Sciatic nerve (tissue), 2 donors: Measurements from ENCODE around the gene TMSB10. TPM values are rescaled to one million over a fixed set of nuclear protein-coding genes. Genes with fewer than 3 reads are reported as not detected.
"Not testable (repeated sequence)": the region's sequence is repeated elsewhere in the genome, so short reads cannot be mapped to it uniquely, and the experiment has no call there.

Experiments used
- ATAC-seq: fragments of 200-7000 bp; cut with Tn5 transposase; one replicate; pipeline ENCODE4 v1.9.1; 2020; ENCODE audit warnings: mild to moderate bottlenecking, moderate library complexity
- DNase-seq: peaks from one replicate; pipeline ENCODE4 v3.0.0-alpha.2; 2020; ENCODE audit warnings: low spot score
- intact Hi-C: fragments of 100-400 bp; cut with DNase I; formaldehyde crosslinking; loops from one replicate; pipeline ENCODE4 v1.14.2; 2022
- total RNA-seq: library from RNA; stranded (reverse); fragmentation: NEBNext Ultra II Directional; extraction: Animal tissue kit (Norgen Biotek cat#: 25700); gene quantifications from one replicate; pipeline ENCODE4 v1.2.1, GENCODE V29; 2021
- donor health status: DM: no; HTN: no; CAD: no.
- donor health status: DM: no; HTN: no; CAD: no.

TMSB10 gene
- 1,367 TPM for total RNA-seq

DNA sequence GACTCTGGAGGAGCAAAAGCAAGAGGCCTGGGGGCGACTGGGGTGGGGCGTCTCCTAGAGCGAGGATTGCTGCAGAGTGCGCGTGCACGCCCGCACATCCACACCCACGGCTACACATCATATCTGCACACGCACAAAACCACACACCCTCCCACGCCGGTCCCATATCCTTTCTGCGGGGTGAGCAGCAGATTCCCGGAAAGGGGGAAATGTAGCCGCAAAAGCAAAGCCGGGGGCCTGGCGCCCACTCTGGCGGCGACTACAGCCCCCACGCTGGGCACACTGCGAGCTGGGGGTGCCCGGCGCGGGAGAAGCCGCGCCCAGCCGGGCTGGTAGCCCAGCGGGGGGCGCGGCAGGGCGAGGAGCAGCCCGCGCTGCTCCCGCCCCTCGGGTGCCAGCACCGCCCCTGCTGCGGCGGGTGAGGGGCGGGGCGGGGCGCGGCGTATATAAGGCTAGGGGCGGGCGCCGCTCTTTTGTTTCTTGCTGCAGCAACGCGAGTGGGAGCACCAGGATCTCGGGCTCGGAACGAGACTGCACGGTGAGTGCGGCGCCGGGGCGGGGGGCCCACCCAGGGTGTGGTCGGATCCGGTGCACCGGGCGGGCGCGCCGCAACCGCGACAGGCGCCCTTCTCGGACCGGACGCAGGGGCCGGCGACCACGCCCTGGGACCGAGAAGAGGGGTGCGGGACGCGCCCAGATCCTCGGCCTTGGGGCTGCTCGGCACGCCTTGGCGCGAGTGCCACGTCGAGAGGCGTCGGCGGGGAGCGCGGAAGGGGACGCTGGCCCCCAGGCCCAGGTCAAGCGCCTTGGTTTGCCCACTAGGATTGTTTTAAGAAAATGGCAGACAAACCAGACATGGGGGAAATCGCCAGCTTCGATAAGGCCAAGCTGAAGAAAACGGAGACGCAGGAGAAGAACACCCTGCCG is at the start of gene TMSB10:
Gene TMSB10 (plus strand): TSS at position 476 of the 927 bp plus-strand sequence.
- ATAC-seq (peak; percentile 85), DNase-seq (peak; percentile 95)
- intact Hi-C loops, result loop anchor here (1.0 kb wide), 1 partner anchor 36 kb away; no protein-coding TSS in a partner anchor

GRCh38 chr2:84855731-84856130 is 49.7 kb upstream of the TMSB10 start:
- no peak for ATAC-seq
- intact Hi-C loops, result no loop called here
- DNase-seq, result peak; percentile 8

DNA sequence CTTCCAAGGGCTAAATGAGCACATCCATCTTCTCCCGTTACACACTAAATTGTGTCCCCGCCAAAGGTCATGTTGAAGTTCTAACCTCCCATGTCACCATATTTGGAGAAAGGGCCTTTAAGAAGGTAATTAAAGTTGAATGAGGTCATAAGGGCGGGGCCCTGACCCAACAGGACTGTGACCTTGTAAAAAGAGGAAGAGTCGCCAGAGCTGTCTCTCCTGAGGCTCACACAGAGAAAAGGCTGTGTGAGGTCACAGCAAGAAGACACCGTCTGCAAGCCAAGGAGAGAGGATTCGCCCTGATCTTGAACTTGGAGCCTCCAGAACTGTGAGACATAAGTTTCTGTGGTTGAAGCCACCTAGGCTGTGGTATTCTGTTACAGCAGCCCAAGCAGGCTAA is 48.7 kb upstream of the TMSB10 start:
- intact Hi-C loops, result no loop called here
- no peak for DNase-seq
- no peak for ATAC-seq

DNA sequence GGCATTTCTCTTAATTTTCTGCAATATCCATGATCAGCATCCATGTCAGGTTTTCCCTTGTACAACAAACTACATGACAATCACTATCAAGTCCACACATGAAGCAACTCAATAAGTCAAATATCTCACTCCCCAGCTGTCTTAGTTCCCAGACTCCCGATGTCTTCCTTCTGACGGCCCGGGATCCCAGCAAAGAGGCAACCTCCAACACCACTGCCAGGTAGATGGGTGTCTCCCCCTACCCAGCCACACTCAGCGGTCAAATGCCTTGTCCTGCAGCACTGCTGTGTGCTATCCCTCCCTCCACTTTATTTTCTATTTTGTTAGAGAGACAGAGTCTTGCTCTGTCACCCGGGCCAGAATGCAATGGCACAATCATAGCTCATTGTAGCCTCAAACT is 47.9 kb upstream of the TMSB10 start:
- intact Hi-C loops, result no loop called here
- no peak for ATAC-seq
- peak; percentile 10 for DNase-seq

DNA sequence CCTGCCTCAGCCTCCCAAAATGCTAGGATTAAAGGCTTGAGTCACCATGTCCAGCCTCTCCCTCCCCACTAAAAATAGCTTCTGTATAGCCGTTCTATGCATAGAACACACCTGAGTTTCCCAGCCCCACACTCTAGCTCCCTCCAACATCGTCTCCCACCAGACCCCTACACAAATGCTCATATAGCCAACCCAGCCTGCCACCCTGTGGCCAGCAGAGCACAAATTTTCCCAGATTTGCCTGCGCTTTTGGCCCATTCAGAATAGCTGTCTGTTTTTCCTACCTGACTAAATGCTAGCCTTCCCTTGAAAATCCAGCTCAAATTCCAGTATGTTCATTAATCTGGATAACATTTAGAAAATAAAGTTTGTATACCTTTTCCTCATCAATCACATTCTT is 47.3 kb upstream of the TMSB10 start:
- ATAC-seq (no peak), DNase-seq (peak; percentile 19)
- intact Hi-C loops, result no loop called here

DNA sequence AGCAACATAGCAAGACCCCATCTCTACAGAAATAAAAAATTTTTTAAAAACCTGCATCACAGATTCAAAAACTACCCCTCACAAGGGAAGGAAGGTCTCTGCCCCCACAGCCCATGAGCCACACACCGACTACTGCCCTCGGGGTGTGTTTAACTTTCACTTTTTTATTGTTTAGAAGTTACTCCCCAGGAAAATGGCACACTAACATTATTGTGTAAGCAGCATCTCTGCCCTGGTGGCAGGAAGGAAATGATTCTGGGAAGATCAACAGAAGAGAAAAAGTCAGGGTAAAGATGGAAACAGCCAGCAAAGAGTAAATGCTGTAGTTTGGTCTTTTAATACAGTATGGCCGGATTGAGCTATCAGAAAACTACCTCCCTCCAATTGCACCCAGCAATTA is 46.5 kb upstream of the TMSB10 start:
- intact Hi-C loops, result no loop called here
- ATAC-seq (no peak), DNase-seq (no peak)

GRCh38 chr2:84861539-84861938 is 43.9 kb upstream of the TMSB10 start:
- no peak for ATAC-seq
- intact Hi-C loops, result no loop called here
- DNase-seq, result no peak

- ATAC-seq (no peak), DNase-seq (peak; percentile 42)
- intact Hi-C loops, result no loop called here
Measured at GRCh38 chr2:84862006-84862405, 43.5 kb upstream of the TMSB10 start.

DNA sequence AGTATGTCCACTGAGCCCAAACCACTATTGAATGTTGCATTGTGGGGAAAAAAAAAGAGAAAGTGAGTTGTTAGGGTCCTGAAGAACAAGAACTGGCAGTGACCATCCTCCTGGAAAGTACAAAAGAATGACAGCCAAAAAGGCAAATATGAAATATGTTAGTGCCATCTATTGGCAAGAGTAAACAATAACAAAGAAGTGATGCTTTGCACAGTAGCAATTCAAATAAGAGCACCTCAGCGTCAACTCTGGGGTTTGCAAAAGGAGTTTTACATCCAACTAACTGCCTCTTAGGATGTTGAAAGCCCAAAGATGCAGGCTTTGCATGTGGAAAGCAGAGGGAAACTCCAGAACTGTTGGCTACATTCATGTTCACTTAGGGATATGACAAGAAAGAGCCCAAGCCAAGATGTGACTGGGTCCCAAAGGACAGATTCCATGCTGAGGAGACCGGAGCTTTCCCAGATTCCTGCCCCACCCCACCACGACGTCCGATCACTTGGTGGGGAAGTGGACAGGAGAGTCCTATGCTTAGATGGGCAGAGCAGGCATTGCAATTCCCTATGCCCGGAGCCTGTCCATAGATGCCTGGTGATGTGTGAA is 40.2 kb upstream of the TMSB10 start:
- no peak for ATAC-seq
- peak; percentile 8 for DNase-seq
- intact Hi-C loops, result no loop called here

- intact Hi-C loops, result no loop called here
- peak; percentile 18 for DNase-seq
- no peak for ATAC-seq
Measured at GRCh38 chr2:84866122-84866521, 39.3 kb upstream of the TMSB10 start.

DNA sequence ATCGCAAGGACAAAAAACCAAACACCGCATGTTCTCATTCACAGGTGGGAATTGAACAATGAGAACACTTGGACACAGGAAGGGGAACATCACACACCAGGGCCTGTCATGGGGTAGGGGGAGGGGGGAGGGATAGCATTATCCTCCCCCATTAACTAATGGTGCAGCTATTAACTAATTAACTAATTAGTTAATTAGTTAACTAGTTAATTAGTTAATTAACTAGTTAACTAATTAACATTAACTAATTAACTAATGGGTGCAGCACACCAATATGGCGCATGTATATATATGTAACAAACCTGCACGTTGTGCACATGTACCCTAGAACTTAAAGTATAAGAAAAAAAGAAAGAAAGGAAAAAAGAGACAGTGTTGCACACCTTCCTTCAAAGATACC is 37.1 kb upstream of the TMSB10 start:
- DNase-seq, ATAC-seq, intact Hi-C loops: not testable (repeated sequence)

DNA sequence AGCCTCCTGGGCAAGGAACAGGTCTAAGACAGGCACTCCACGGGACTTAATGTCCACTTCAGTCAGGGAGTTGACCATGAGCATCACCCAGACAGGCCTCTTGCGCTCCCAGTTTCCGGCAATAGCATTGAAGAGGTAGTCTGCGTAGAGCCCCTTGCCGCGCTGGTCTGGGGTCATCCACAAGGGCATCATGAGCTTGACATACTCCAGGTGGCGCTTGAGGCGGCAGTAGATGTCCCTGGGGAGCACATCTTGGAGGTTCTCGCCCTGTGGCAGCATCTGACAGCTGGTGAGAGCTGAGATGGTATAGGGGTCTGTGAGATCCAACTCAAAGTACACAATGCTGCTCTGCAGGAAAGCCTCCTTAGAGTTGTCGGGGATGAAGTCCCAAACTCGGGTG is 35.1 kb upstream of the TMSB10 start:
- intact Hi-C loops, result no loop called here
- peak; percentile 52 for DNase-seq
- ATAC-seq, result no peak

- intact Hi-C loops, DNase-seq, ATAC-seq: not testable (repeated sequence)
Measured at GRCh38 chr2:84872691-84873090, 32.8 kb upstream of the TMSB10 start.

DNA sequence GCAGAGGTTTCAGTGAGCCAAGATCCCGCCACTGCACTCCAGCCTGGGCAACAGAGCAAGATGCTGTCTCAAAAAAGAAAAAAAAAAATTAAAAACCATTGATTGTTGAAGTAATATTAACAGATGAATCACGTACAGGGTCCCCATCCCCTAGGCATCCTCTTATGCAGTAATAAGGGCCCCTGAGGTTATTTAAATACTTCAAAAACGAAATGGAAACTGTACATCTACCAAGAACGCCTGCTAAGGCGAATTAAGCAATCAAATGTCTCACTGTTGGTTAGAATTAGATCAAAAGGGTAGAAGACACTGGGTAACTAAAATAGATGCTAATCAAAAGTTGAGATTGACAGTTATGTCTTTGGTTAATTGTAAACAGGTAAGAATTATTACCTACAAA is 32.1 kb upstream of the TMSB10 start:
- no peak for DNase-seq
- intact Hi-C loops, result no loop called here
- ATAC-seq, result no peak

DNA sequence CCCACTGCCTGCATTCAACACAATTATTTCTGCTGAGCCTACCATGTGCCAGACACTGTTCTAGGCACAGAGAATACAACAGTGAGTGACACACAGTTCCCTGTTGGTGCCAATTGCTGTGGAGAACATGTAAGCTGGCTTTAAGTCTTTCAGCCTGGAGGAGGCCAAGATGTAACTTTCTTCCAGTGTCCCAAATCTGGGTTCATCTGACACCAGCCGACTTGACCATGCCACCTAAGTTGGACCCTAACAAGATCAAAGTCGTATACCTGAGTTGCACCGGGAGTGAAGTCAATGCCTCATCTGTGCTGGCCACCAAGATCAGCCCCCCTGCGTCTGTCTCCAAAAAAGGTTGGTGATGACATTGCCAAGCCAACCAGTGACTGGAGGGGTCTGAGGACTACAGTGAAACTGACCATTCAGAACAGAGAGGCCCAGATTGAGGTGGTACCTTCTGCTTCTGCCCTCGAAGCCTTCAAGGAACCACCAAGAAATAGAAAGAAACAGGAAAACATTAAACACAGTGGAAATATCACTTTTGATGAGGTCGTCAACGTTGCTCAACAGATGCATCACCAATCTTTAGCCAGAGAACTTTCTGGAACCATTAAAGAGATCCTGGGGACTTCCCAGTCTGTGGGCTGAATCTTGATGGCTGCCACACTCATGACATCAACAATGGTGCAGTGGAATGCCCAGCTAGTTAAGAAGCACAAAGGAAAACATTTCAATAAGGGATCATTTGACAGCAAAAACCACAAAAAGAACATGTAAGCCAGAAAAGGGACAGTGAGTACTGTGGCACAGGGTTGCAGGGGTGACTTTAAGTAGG is 30.9 kb upstream of the TMSB10 start:
- ATAC-seq (no peak), DNase-seq (no peak)
- intact Hi-C loops, result no loop called here

GRCh38 chr2:84875213-84875560 is 30.3 kb upstream of the TMSB10 start:
- peak; percentile 28 for DNase-seq
- ATAC-seq, result no peak
- intact Hi-C loops, result no loop called here

- intact Hi-C loops, DNase-seq, ATAC-seq: not testable (repeated sequence)
Measured at GRCh38 chr2:84875619-84876018, 29.8 kb upstream of the TMSB10 start.

- intact Hi-C loops, result no loop called here
- no peak for ATAC-seq
Measured at GRCh38 chr2:84876369-84876768, 29.1 kb upstream of the TMSB10 start.

GRCh38 chr2:84878459-84878858 is 27.0 kb upstream of the TMSB10 start:
- intact Hi-C loops, result no loop called here
- peak; percentile 27 for DNase-seq
- no peak for ATAC-seq

More at GRCh38 chr2:84876369-84876768, 29.1 kb upstream of the TMSB10 start:
- no peak for DNase-seq
